ENCODE results near the gene C2CD2.

Gene C2CD2

GRCh38 chr21:41859297-41859980 lies 94.4 kb downstream of the C2CD2 start:
- no peak for DNase-seq

GRCh38 chr21:41858466-41859296 lies 95.1 kb downstream of the C2CD2 start:
- DNase-seq: no peak

- DNase-seq: no peak
These were observed 96.0 kb downstream of the C2CD2 start for GRCh38 chr21:41857771-41858300.

GRCh38 chr21:41856572-41856971 lies 97.2 kb downstream of the C2CD2 start:
- DNase-seq: no peak

GRCh38 chr21:41854426-41854995 lies 99.3 kb downstream of the C2CD2 start:
- no peak for DNase-seq

- no peak for DNase-seq
These were observed 100.9 kb downstream of the C2CD2 start for GRCh38 chr21:41852929-41853320.

- DNase-seq: no peak
These were observed 101.5 kb downstream of the C2CD2 start for GRCh38 chr21:41852151-41852928.

- DNase-seq: no peak
These were observed 102.6 kb downstream of the C2CD2 start for GRCh38 chr21:41851090-41851790.

GRCh38 chr21:41850085-41850484 lies 103.7 kb downstream of the C2CD2 start:
- DNase-seq: no peak

GRCh38 chr21:41848958-41849580 lies 104.7 kb downstream of the C2CD2 start:
- no peak for DNase-seq

- DNase-seq: no peak
These were observed 105.3 kb downstream of the C2CD2 start for GRCh38 chr21:41848533-41848932.

- DNase-seq: no peak
These were observed 106.6 kb downstream of the C2CD2 start for GRCh38 chr21:41847066-41847804.

GRCh38 chr21:41846536-41846935 lies 107.3 kb downstream of the C2CD2 start:
- no peak for DNase-seq

- no peak for DNase-seq
These were observed 107.8 kb downstream of the C2CD2 start for GRCh38 chr21:41846033-41846317.

GRCh38 chr21:41845310-41846032 lies 108.3 kb downstream of the C2CD2 start:
- no peak for DNase-seq

GRCh38 chr21:41843584-41843983 lies 110.2 kb downstream of the C2CD2 start:
- DNase-seq: no peak

- no peak for DNase-seq
These were observed 112.9 kb downstream of the C2CD2 start for GRCh38 chr21:41840880-41841279.

- DNase-seq: no peak
These were observed 114.3 kb downstream of the C2CD2 start for GRCh38 chr21:41839387-41840000.

- no peak for DNase-seq
These were observed 116.0 kb downstream of the C2CD2 start for GRCh38 chr21:41837756-41838297.
